ENCODE measurements around the gene ASPSCR1.

Gene ASPSCR1

DNA sequence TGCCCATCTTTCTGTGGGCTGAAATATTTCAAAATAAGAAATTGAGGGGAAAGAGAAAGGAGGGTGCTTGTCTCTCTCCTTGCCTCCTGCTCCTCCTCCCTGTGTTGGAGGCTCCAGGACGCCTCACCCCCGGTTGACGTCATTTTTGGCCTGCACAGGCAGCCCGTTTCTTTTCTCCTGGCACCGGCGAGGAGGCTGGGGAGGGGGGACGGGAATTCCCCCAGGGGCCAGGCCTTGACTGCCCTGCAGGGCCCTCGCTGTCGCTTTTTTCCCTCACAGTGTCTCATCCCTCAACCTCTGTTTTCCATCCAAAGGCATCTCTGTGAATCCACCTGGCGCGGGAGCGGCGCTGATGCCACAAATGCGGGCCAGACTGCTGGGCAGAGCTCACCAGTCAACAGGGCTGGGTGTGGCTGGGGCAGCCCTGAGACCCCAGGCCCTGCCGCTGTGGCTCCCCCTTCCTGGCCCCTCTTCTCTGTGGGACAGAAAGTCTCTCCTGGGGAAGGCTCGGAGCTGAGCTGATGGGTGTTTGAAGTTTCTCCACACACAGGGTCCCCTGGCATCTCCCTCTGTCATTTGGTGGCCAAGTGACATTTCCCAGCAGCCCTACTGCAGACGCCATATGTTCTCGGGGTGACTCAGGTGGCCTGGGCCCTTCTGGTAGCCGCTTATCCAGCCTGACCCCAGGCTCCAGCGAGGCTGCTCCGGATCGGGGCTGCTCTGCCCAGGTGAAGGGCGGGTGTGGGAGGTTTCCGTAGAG, 29.2 kb downstream of the ASPSCR1 start:
- H3K79me1 ChIP-seq (ENCODE audit: low read depth, low read length): peaks cover 7% of the 10 kb centered on the region
- no peak for DNase-seq (ENCODE audit: low spot score)
- H3K14ac ChIP-seq (ENCODE audit: low read length): no peak overlapping the region
- H3K4me2 ChIP-seq (ENCODE audit: insufficient read depth, low read length, poor library complexity, severe bottlenecking): no peak overlapping the region
- H3K23ac ChIP-seq (ENCODE audit: low read depth, low read length, poor library complexity): no peak overlapping the region
- H3K4me1 ChIP-seq (ENCODE audit: control insufficient read depth in 2 of 2, insufficient read depth in 1 of 2, low read depth in 1 of 2, low read length in 2 of 2): peaks cover 4 to 11% of the 10 kb centered on the region in 2 donors
- H3K27me3 ChIP-seq (ENCODE audit: control insufficient read depth in 3 of 3, insufficient read depth in 3 of 3, low read depth in 1 of 3, low read length in 3 of 3): no peaks in the 10 kb centered on the region
- H3K36me3 ChIP-seq (replicated peaks in 1 of 2; ENCODE audit: control insufficient read depth in 2 of 2, insufficient read depth in 2 of 2, low read length in 2 of 2): no peaks in the 10 kb centered on the region
- H3K9me3 ChIP-seq (replicated peaks in 1 of 2; ENCODE audit: control insufficient read depth in 2 of 2, insufficient read depth in 1 of 2, low read depth in 1 of 2, low read length in 2 of 2): no peaks in the 10 kb centered on the region
- peak overlapping the region; percentile 48 for H4K8ac ChIP-seq (ENCODE audit: low read depth, low read length)
- peak overlapping the region; percentile 38 for H3K18ac ChIP-seq (ENCODE audit: low read length)
- H2BK15ac ChIP-seq (ENCODE audit: low read length): no peak overlapping the region
- no peak overlapping the region for H2BK12ac ChIP-seq (ENCODE audit: low read length)
- H3K9ac ChIP-seq (ENCODE audit: low read depth, low read length, poor library complexity): peak overlapping the region; percentile 4
- no peak overlapping the region for H4K91ac ChIP-seq (ENCODE audit: low read depth, low read length, poor library complexity)
- no peak overlapping the region for H2AFZ ChIP-seq (ENCODE audit: low read length)
- H2AK5ac ChIP-seq (ENCODE audit: low read depth, low read length): no peak overlapping the region
- no peak overlapping the region for H3K27ac ChIP-seq (replicated peaks; ENCODE audit: low read length)
- no peak overlapping the region for H3K4me3 ChIP-seq (ENCODE audit: low read length in 2 of 2)
- H2BK5ac ChIP-seq (ENCODE audit: low read length): peak overlapping the region; percentile 39
- H2BK120ac ChIP-seq (ENCODE audit: low read depth, low read length): no peak overlapping the region
- no CpG with 5 or more reads among the region's 24 CpGs for WGBS, 2 donors (ENCODE audit: extremely low coverage in 2 of 2, insufficient read length in 2 of 2, insufficient replicate concordance in 1 of 2)
- no peak overlapping the region for H3K4ac ChIP-seq (ENCODE audit: low read length)

DNA sequence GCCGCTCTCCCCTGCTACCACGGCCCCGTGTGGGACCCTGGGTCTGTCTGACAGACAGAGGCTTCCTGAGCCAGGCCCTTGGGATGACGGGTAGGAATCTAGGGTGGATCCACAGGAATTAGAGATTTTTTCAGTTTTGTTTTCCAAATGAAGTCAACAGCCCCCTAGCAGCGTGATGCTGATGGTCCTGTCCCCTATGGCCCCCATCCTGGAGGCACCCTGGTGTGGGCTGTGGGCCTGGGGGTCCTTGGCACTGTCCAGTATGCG, 29.7 kb downstream of the ASPSCR1 start:
- DNase-seq (ENCODE audit: low spot score): no peak
- Histone ChIP-seq H3K23ac (ENCODE audit: low read depth, low read length, poor library complexity) (no peak overlapping the region), H3K4me3 (ENCODE audit: low read length in 2 of 2) (no peak overlapping the region), H3K9me3 (replicated peaks in 1 of 2; ENCODE audit: control insufficient read depth in 2 of 2, insufficient read depth in 1 of 2, low read depth in 1 of 2, low read length in 2 of 2) (no peaks in the 10 kb centered on the region), H3K18ac (ENCODE audit: low read length) (peak overlapping the region; percentile 38), H3K36me3 (replicated peaks in 1 of 2; ENCODE audit: control insufficient read depth in 2 of 2, insufficient read depth in 2 of 2, low read length in 2 of 2) (peaks cover 0 to 4% of the 10 kb centered on the region in 2 donors), H2BK5ac (ENCODE audit: low read length) (peak overlapping the region; percentile 39), H3K4ac (ENCODE audit: low read length) (no peak overlapping the region), H2AFZ (ENCODE audit: low read length) (no peak overlapping the region), H3K14ac (ENCODE audit: low read length) (no peak overlapping the region), H3K4me1 (ENCODE audit: control insufficient read depth in 2 of 2, insufficient read depth in 1 of 2, low read depth in 1 of 2, low read length in 2 of 2) (peaks cover 3 to 14% of the 10 kb centered on the region in 2 donors), H3K4me2 (ENCODE audit: insufficient read depth, low read length, poor library complexity, severe bottlenecking) (no peak overlapping the region), H2BK15ac (ENCODE audit: low read length) (no peak overlapping the region), H4K91ac (ENCODE audit: low read depth, low read length, poor library complexity) (no peak overlapping the region), H3K27me3 (ENCODE audit: control insufficient read depth in 3 of 3, insufficient read depth in 3 of 3, low read depth in 1 of 3, low read length in 3 of 3) (no peaks in the 10 kb centered on the region), H4K8ac (ENCODE audit: low read depth, low read length) (no peak overlapping the region), H3K9ac (ENCODE audit: low read depth, low read length, poor library complexity) (no peak overlapping the region), H3K79me1 (ENCODE audit: low read depth, low read length) (peaks cover 7% of the 10 kb centered on the region), H2BK12ac (ENCODE audit: low read length) (no peak overlapping the region), H2AK5ac (ENCODE audit: low read depth, low read length) (no peak overlapping the region), H3K27ac (replicated peaks; ENCODE audit: low read length) (no peak overlapping the region), H2BK120ac (ENCODE audit: low read depth, low read length) (no peak overlapping the region)
- no CpG with 5 or more reads among the region's 6 CpGs for WGBS, 2 donors (ENCODE audit: extremely low coverage in 2 of 2, insufficient read length in 2 of 2, insufficient replicate concordance in 1 of 2)

DNA sequence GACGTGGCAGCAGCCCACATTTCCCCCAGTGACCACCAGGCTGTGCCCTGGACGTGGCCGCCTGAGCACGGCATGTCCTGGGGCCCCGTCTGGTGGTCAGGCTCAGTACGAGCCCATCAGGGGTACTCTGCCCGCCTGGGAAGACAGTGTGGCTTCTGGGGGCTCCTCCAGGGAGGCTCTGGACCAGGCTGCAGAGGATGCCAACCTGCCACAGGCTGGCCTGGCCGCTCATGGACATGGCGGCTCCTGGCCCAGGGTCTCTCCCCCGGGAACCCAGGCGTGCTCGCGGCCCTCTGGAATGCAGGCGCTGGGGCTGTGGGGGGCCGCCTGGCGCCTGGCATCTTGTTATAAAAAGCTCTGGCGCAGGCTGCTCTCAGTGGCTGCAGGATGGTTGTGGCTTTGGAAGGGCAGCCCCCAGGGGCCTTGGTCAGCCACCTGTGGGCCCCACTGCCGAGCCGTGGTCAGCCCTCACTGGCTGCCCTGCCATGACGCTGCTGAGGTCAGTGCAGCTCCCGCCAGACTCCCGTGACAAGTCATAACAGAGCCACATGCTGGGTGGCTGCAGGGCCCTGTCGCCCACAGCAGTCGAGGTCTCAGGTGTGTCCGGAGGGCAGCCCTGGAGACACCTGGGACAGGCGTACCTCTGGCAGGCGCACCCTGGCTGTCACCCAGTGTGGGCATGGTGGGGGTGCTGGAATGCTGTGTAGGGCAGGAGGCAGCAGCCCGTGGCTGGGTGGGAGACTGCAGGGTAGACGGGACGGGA, 30.2 kb downstream of the ASPSCR1 start:
- peak overlapping the region; percentile 81 for H3K9ac ChIP-seq (ENCODE audit: low read depth, low read length, poor library complexity)
- no CpG with 5 or more reads among the region's 30 CpGs for WGBS, 2 donors (ENCODE audit: extremely low coverage in 2 of 2, insufficient read length in 2 of 2, insufficient replicate concordance in 1 of 2)
- H2BK120ac ChIP-seq (ENCODE audit: low read depth, low read length): no peak overlapping the region

DNA sequence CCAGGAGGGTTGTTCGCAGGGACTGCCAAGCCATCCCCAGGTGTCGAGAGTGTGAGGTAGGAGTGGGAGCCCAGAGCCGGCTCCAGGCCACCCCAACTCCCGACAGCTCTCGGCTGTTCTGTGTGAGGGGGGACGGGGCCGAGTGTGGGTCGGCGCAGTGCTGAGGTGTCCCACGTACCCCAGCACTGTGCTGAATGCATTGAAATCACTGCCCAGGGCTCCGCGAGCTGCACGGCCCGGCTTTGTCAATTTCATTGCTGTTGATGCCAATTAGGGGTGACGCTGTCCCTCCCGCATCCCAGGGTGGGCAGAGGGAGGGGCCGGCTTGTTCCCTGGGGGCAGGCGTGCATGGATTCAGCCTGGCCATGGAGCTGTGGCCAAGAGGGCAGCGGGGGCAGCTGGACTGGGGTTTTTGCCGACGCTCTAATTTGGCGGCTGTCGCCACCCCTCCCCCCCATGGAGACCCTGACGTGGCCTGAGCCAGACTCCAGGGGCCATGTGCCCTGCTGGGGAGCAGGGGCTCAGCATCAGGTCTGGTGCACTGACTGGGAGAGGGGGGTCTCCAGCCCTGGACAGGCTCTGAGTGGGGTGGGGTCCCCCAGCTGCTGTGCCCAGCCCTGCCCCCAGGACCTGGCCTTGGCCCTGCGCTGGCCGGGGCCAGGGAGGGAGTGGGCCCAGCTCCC, 31.0 kb downstream of the ASPSCR1 start:
- peak overlapping the region; percentile 81 for H3K9ac ChIP-seq (ENCODE audit: low read depth, low read length, poor library complexity)
- peaks cover 2 to 19% of the 10 kb centered on the region in 2 donors for H3K4me1 ChIP-seq (ENCODE audit: control insufficient read depth in 2 of 2, insufficient read depth in 1 of 2, low read depth in 1 of 2, low read length in 2 of 2)
- DNase-seq (ENCODE audit: low spot score): no peak
- peaks cover 7% of the 10 kb centered on the region for H3K79me1 ChIP-seq (ENCODE audit: low read depth, low read length)
- peak overlapping the region; percentile 66 for H3K4ac ChIP-seq (ENCODE audit: low read length)
- no peak overlapping the region for H4K8ac ChIP-seq (ENCODE audit: low read depth, low read length)
- H3K18ac ChIP-seq (ENCODE audit: low read length): no peak overlapping the region
- H2AFZ ChIP-seq (ENCODE audit: low read length): no peak overlapping the region
- peak overlapping the region; percentile 46 for H2AK5ac ChIP-seq (ENCODE audit: low read depth, low read length)
- no CpG with 5 or more reads among the region's 26 CpGs for WGBS, 2 donors (ENCODE audit: extremely low coverage in 2 of 2, insufficient read length in 2 of 2, insufficient replicate concordance in 1 of 2)
- no peak overlapping the region for H3K4me2 ChIP-seq (ENCODE audit: insufficient read depth, low read length, poor library complexity, severe bottlenecking)
- no peak overlapping the region for H3K27ac ChIP-seq (replicated peaks; ENCODE audit: low read length)
- no peak overlapping the region for H3K14ac ChIP-seq (ENCODE audit: low read length)
- H3K36me3 ChIP-seq (replicated peaks in 1 of 2; ENCODE audit: control insufficient read depth in 2 of 2, insufficient read depth in 2 of 2, low read length in 2 of 2): peaks cover 0 to 4% of the 10 kb centered on the region in 2 donors
- H3K4me3 ChIP-seq (ENCODE audit: low read length in 2 of 2): no peak overlapping the region
- H2BK15ac ChIP-seq (ENCODE audit: low read length): no peak overlapping the region
- H2BK5ac ChIP-seq (ENCODE audit: low read length): peak overlapping the region; percentile 39
- no peak overlapping the region for H2BK12ac ChIP-seq (ENCODE audit: low read length)
- H2BK120ac ChIP-seq (ENCODE audit: low read depth, low read length): no peak overlapping the region
- H3K27me3 ChIP-seq (ENCODE audit: control insufficient read depth in 3 of 3, insufficient read depth in 3 of 3, low read depth in 1 of 3, low read length in 3 of 3): no peaks in the 10 kb centered on the region
- peak overlapping the region; percentile 73 for H3K23ac ChIP-seq (ENCODE audit: low read depth, low read length, poor library complexity)
- H4K91ac ChIP-seq (ENCODE audit: low read depth, low read length, poor library complexity): no peak overlapping the region
- no peaks in the 10 kb centered on the region for H3K9me3 ChIP-seq (replicated peaks in 1 of 2; ENCODE audit: control insufficient read depth in 2 of 2, insufficient read depth in 1 of 2, low read depth in 1 of 2, low read length in 2 of 2)

More for the DNA sequence above, 30.2 kb downstream of the ASPSCR1 start:
- peaks cover 3 to 17% of the 10 kb centered on the region in 2 donors for H3K4me1 ChIP-seq (ENCODE audit: control insufficient read depth in 2 of 2, insufficient read depth in 1 of 2, low read depth in 1 of 2, low read length in 2 of 2)
- H3K36me3 ChIP-seq (replicated peaks in 1 of 2; ENCODE audit: control insufficient read depth in 2 of 2, insufficient read depth in 2 of 2, low read length in 2 of 2): peaks cover 0 to 4% of the 10 kb centered on the region in 2 donors
- DNase-seq (ENCODE audit: low spot score): no peak
- H3K23ac ChIP-seq (ENCODE audit: low read depth, low read length, poor library complexity): peak overlapping the region; percentile 73
- H3K4ac ChIP-seq (ENCODE audit: low read length): no peak overlapping the region
- no peaks in the 10 kb centered on the region for H3K27me3 ChIP-seq (ENCODE audit: control insufficient read depth in 3 of 3, insufficient read depth in 3 of 3, low read depth in 1 of 3, low read length in 3 of 3)
- no peak overlapping the region for H2BK15ac ChIP-seq (ENCODE audit: low read length)
- H3K79me1 ChIP-seq (ENCODE audit: low read depth, low read length): peaks cover 7% of the 10 kb centered on the region
- H3K27ac ChIP-seq (replicated peaks; ENCODE audit: low read length): no peak overlapping the region
- H3K14ac ChIP-seq (ENCODE audit: low read length): peak overlapping the region; percentile 38
- no peak overlapping the region for H3K4me3 ChIP-seq (ENCODE audit: low read length in 2 of 2)
- peak overlapping the region; percentile 41 for H2BK12ac ChIP-seq (ENCODE audit: low read length)
- H4K8ac ChIP-seq (ENCODE audit: low read depth, low read length): no peak overlapping the region
- H2AFZ ChIP-seq (ENCODE audit: low read length): no peak overlapping the region
- peak overlapping the region; percentile 57 for H3K18ac ChIP-seq (ENCODE audit: low read length)
- no peaks in the 10 kb centered on the region for H3K9me3 ChIP-seq (replicated peaks in 1 of 2; ENCODE audit: control insufficient read depth in 2 of 2, insufficient read depth in 1 of 2, low read depth in 1 of 2, low read length in 2 of 2)
- no peak overlapping the region for H4K91ac ChIP-seq (ENCODE audit: low read depth, low read length, poor library complexity)
- H3K4me2 ChIP-seq (ENCODE audit: insufficient read depth, low read length, poor library complexity, severe bottlenecking): no peak overlapping the region
- H2BK5ac ChIP-seq (ENCODE audit: low read length): no peak overlapping the region
- no peak overlapping the region for H2AK5ac ChIP-seq (ENCODE audit: low read depth, low read length)

All from neuronal stem cell (in vitro differentiated cells).